8988T (cell line): ENCODE results near the gene TTLL4.

ENCODE experiments used
- DNase-seq: peaks from one replicate; pipeline ENCODE4 v3.0.0; 2011

The TTLL4 gene

GRCh38 chr2:218713922-218714321, 3.3 kb downstream of the TTLL4 start:
- no peak for DNase-seq

GRCh38 chr2:218716070-218716469, 5.4 kb downstream of the TTLL4 start:
- no peak for DNase-seq

- no peak for DNase-seq
Measured at GRCh38 chr2:218717262-218717661, 6.6 kb downstream of the TTLL4 start.

GRCh38 chr2:218718058-218718457, 7.4 kb downstream of the TTLL4 start:
- DNase-seq = no peak

GRCh38 chr2:218719457-218719856, 8.8 kb downstream of the TTLL4 start:
- DNase-seq = no peak

GRCh38 chr2:218720048-218721041, 9.7 kb downstream of the TTLL4 start:
- no peak for DNase-seq

- no peak for DNase-seq
Measured at GRCh38 chr2:218721488-218721887, 10.9 kb downstream of the TTLL4 start.

- no peak for DNase-seq
Measured at GRCh38 chr2:218721934-218722333, 11.3 kb downstream of the TTLL4 start.

- DNase-seq = no peak
Measured at GRCh38 chr2:218722419-218722818, 11.8 kb downstream of the TTLL4 start.

GRCh38 chr2:218722876-218723785, 12.5 kb downstream of the TTLL4 start:
- DNase-seq = no peak

GRCh38 chr2:218726004-218726574, 15.5 kb downstream of the TTLL4 start:
- DNase-seq = no peak

- no peak for DNase-seq
Measured at GRCh38 chr2:218727502-218728165, 17.0 kb downstream of the TTLL4 start.

GRCh38 chr2:218729640-218730039, 19.0 kb downstream of the TTLL4 start:
- DNase-seq = no peak

GRCh38 chr2:218732052-218732760, 21.6 kb downstream of the TTLL4 start:
- DNase-seq = no peak

GRCh38 chr2:218732761-218733158, 22.1 kb downstream of the TTLL4 start:
- DNase-seq = no peak

- DNase-seq = no peak
Measured at GRCh38 chr2:218733171-218734021, 22.8 kb downstream of the TTLL4 start.

- DNase-seq = no peak
Measured at GRCh38 chr2:218734190-218734975, 23.7 kb downstream of the TTLL4 start.

- DNase-seq = no peak
Measured at GRCh38 chr2:218736531-218736930, 25.9 kb downstream of the TTLL4 start.

- no peak for DNase-seq
Measured at GRCh38 chr2:218743068-218743467, 32.4 kb downstream of the TTLL4 start.

GRCh38 chr2:218744615-218745014, 34.0 kb downstream of the TTLL4 start:
- no peak for DNase-seq
